IMR-90 (cell line): Measurements from ENCODE around the gene FHAD1. TPM values are rescaled to one million over a fixed set of nuclear protein-coding genes. Genes with fewer than 3 reads are reported as not detected.

Experiments
- ATAC-seq: fragments of 200-7000 bp; cut with Tn5 transposase; 2 replicates; pipeline ENCODE4 v1.9.1; 2020; ENCODE audit warnings: low read depth, mild to moderate bottlenecking, moderate library complexity
- BruUV-seq: library from RNA; stranded (reverse); fragments of 400-500 nt; replicated peaks from 2 replicates; lab custom pipeline; 2021; lab: Mats Ljungman, UMichigan
- CTCF ChIA-PET: fragments of 300-600 bp; formaldehyde crosslinking; extraction: SDS; loops from one replicate; lab custom pipeline; 2021; ENCODE audit warnings: antibody characterized with exemption; lab: Yijun Ruan, JAX
- POLR2A ChIA-PET: fragments of 300-600 bp; sonication (Branson Sonifier 250); formaldehyde crosslinking; loops from one replicate; lab custom pipeline; 2022; ENCODE audit warnings: antibody characterized with exemption; ENCODE audit not compliant: unreplicated experiment; lab: Charles Lee
- DNase-seq: peaks from one replicate; pipeline ENCODE4 v3.0.0; 2013
- H2AFZ ChIP-seq: replicated peaks from 2 replicates; pipeline ENCODE3; 2013; ENCODE audit warnings: low read length, mild to moderate bottlenecking; ENCODE audit not compliant: poor library complexity
- H2AK5ac ChIP-seq: 2 replicates; pipeline ENCODE4 v1.6.1; 2013; ENCODE audit warnings: low read depth, low read length, inconsistent platforms
- H2AK9ac ChIP-seq: replicated peaks from 2 replicates; pipeline ENCODE3; 2013; ENCODE audit warnings: mild to moderate bottlenecking, low read depth, low read length, moderate library complexity; ENCODE audit not compliant: poor library complexity
- H2BK120ac ChIP-seq: 2 replicates; pipeline ENCODE4 v1.6.1; 2013; ENCODE audit warnings: low read depth, low read length, inconsistent platforms
- H2BK15ac ChIP-seq: 3 replicates; pipeline ENCODE4 v1.6.1; 2013; ENCODE audit warnings: low read depth, low read length, inconsistent platforms
- H2BK20ac ChIP-seq: 2 replicates; pipeline ENCODE4 v1.6.1; 2013; ENCODE audit warnings: low read depth, mild to moderate bottlenecking, inconsistent platforms, low read length, moderate library complexity
- H2BK5ac ChIP-seq: 2 replicates; pipeline ENCODE4 v1.6.1; 2013; ENCODE audit warnings: mild to moderate bottlenecking, low read depth, low read length, inconsistent platforms; ENCODE audit not compliant: poor library complexity, severe bottlenecking
- H3K14ac ChIP-seq: replicated peaks from 2 replicates; pipeline ENCODE4 v1.6.1; 2013; ENCODE audit warnings: low read depth, low read length, inconsistent platforms
- H3K18ac ChIP-seq: 2 replicates; pipeline ENCODE4 v1.6.1; 2013; ENCODE audit warnings: low read depth, low read length, control low read depth
- H3K23ac ChIP-seq: 2 replicates; pipeline ENCODE4 v1.6.1; 2013; ENCODE audit warnings: low read depth, low read length, inconsistent platforms
- H3K27ac ChIP-seq: 2 replicates; pipeline ENCODE4 v1.5.1; 2013; ENCODE audit warnings: mild to moderate bottlenecking, control low read depth, low read length; ENCODE audit not compliant: insufficient read depth
- H3K27me3 ChIP-seq: 2 replicates; pipeline ENCODE4 v1.6.1; 2013; ENCODE audit warnings: low read length; ENCODE audit not compliant: control insufficient read depth, insufficient read depth
- H3K36me3 ChIP-seq: 2 replicates; pipeline ENCODE4 v1.6.1; 2013; ENCODE audit warnings: low read length, mixed read lengths; ENCODE audit not compliant: control insufficient read depth, insufficient read depth
- H3K4ac ChIP-seq: 2 replicates; pipeline ENCODE4 v1.6.1; 2013; ENCODE audit warnings: low read depth, low read length, inconsistent platforms
- H3K4me1 ChIP-seq: 2 replicates; pipeline ENCODE4 v1.6.1; 2013; ENCODE audit warnings: low read length, mixed read lengths; ENCODE audit not compliant: control insufficient read depth, insufficient read depth
- H3K4me2 ChIP-seq: 2 replicates; pipeline ENCODE4 v1.6.1; 2013; ENCODE audit warnings: low read depth, mild to moderate bottlenecking, control low read depth, low read length, moderate library complexity
- H3K4me3 ChIP-seq: 2 replicates; pipeline ENCODE4 v1.5.1; 2013; ENCODE audit warnings: low read depth, mild to moderate bottlenecking, control low read depth, low read length, moderate library complexity; ENCODE audit not compliant: insufficient read depth
- H3K56ac ChIP-seq: 2 replicates; pipeline ENCODE4 v1.6.1; 2013; ENCODE audit warnings: low read length, inconsistent platforms; ENCODE audit not compliant: insufficient read depth; ENCODE audit errors: extremely low read depth
- H3K79me1 ChIP-seq, 2 experiments: 2 replicates each; pipeline ENCODE4 v1.6.1; 2013; ENCODE audit warnings: low read length in 2 of 2, inconsistent platforms in 1 of 2, low read depth in 1 of 2
- H3K9ac ChIP-seq: 2 replicates; pipeline ENCODE4 v1.6.1; 2013; ENCODE audit warnings: low read depth, low read length, control low read depth
- H3K9me1 ChIP-seq: 2 replicates; pipeline ENCODE4 v1.6.1; 2013; ENCODE audit warnings: low read length, inconsistent platforms; ENCODE audit not compliant: insufficient read depth
- H3K9me3 ChIP-seq: 2 replicates; pipeline ENCODE4 v1.6.1; 2013; ENCODE audit warnings: low read length; ENCODE audit not compliant: control insufficient read depth, insufficient read depth
- H4K20me1 ChIP-seq: 2 replicates; pipeline ENCODE4 v1.6.1; 2013; ENCODE audit warnings: low read length, inconsistent platforms; ENCODE audit not compliant: insufficient read depth
- H4K5ac ChIP-seq: 2 replicates; pipeline ENCODE4 v1.6.1; 2013; ENCODE audit warnings: mild to moderate bottlenecking, low read depth, low read length, control low read depth
- H4K8ac ChIP-seq, 2 experiments: 2 replicates each; pipeline ENCODE4 v1.6.1; 2013; ENCODE audit warnings: low read depth in 2 of 2, low read length in 2 of 2, control low read depth in 1 of 2, inconsistent platforms in 1 of 2
- H4K91ac ChIP-seq: 2 replicates; pipeline ENCODE4 v1.6.1; 2013; ENCODE audit warnings: low read depth, low read length, inconsistent platforms; ENCODE audit not compliant: insufficient read depth
- CEBPB ChIP-seq: IDR thresholded peaks from 2 replicates; pipeline ENCODE4 v1.6.1; 2012; ENCODE audit warnings: low read depth, low read length, improper control_type of control experiment
- WGBS, 2 experiments: methylation state at CpG; one replicate each; pipeline versions ENCODE4 v1.1.5 to v1.1.7; 2013; ENCODE audit warnings: missing lambda C conversion rate in 2 of 2; ENCODE audit not compliant: insufficient read length in 1 of 2; ENCODE audit errors: extremely low coverage in 2 of 2; 5-methylcytosine and 5-hydroxymethylcytosine counted together
- dilution Hi-C: fragments of 300-500 bp; cut with HindIII; formaldehyde crosslinking; loops from one replicate; pipeline ENCODE4 v1.14.3; 2018; ENCODE audit warnings: low sequenced_read_pairs; ENCODE audit not compliant: unreplicated experiment
- in situ Hi-C: fragments of 300-500 bp; cut with MboI; formaldehyde crosslinking; loops from 3 replicates; pipeline ENCODE4 v1.14.3; 2019; ENCODE audit warnings: low sequenced_read_pairs, inconsistent platforms, mixed read lengths
- intact Hi-C: fragments of 100-400 bp; cut with micrococcal nuclease; formaldehyde crosslinking; loops from 2 replicates; pipeline ENCODE4 v1.10.0; 2022
- polyA plus RNA-seq, 3 experiments: library from polyadenylated mRNA; depleted of rRNA; stranded (reverse); fragments of >200 nt; gene quantifications; 2 replicates each; pipeline ENCODE4 v1.2.3, GENCODE V29; 2012; ENCODE audit warnings: low replicate concordance in 1 of 3
- total RNA-seq: library from RNA; depleted of rRNA; stranded (reverse); fragments of >200 nt; gene quantifications from 2 replicates; pipeline ENCODE4 v1.2.3, GENCODE V29; 2012

The FHAD1 gene
- total and polyA plus RNA-seq, 2 of the 4 experiments (the other 2 are of a cell fraction) = not detected

DNA sequence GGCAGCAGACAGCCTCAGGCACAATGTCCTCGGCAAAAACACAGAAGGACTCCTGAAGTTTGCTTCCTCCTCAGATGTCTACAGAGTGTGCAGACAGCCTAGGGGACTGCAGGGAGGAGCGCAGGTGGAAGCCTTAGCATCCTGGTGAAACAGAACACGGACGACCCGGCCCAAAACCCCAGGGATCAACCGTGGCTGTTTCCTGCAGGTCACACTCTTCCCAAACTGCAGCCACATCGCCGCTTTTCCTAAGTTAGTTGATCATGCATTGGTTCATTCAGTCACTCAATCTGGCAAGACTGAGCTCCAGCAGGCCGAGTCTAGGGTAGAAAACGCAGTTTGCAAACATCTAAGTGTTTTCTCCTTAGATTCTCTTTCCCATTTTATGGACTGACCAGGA lies 33.4 kb downstream of the FHAD1 start:
- no TSS peak for BruUV-seq
- Histone ChIP-seq H3K27me3 (peaks cover 11% of the 10 kb centered on the region), H2AK5ac (no peak overlapping the region), H3K4me2 (no peak overlapping the region), H2BK15ac (no peak overlapping the region), H4K20me1 (no peaks in the 10 kb centered on the region), H4K5ac (no peak overlapping the region), H2BK20ac (no peak overlapping the region), H3K56ac (no peak overlapping the region), H2BK120ac (no peak overlapping the region), H3K9me3 (no peaks in the 10 kb centered on the region), H2BK5ac (no peak overlapping the region), H3K9ac (no peak overlapping the region), H3K79me1 (no peaks in the 10 kb centered on the region), H3K23ac (no peak overlapping the region), H2AFZ (no peak overlapping the region), H3K4me3 (no peak overlapping the region), H4K8ac (no peak overlapping the region), H3K9me1 (no peaks in the 10 kb centered on the region), H3K4ac (no peak overlapping the region), H3K4me1 (no peaks in the 10 kb centered on the region; the same call in 1 of the 2 replicates), H4K91ac (no peak overlapping the region), H3K18ac (no peak overlapping the region), H3K36me3 (no peaks in the 10 kb centered on the region), H2AK9ac (no peak overlapping the region), H3K14ac (no peak overlapping the region), H3K27ac (no peak overlapping the region)
- no peak for ATAC-seq
- 86% methylated on average over 4 of the region's 10 CpGs; no CpG with 5 or more reads in 1 of the 2 experiments for WGBS, 2 experiments
- dilution Hi-C loops = no loop called here
- POLR2A ChIA-PET = no interaction called here
- CTCF ChIA-PET = interaction anchor here (0.6 to 1.5 kb wide), 2 partner anchors 128 to 167 kb away, joined by 3 read pairs; no protein-coding TSS in a partner anchor
- in situ Hi-C loops = no loop called here
- DNase-seq = no peak
- TF ChIP-seq CEBPB = no peak
- intact Hi-C loops = no loop called here
